NT2/D1 (cell line): ENCODE data around the gene CHST4.

Experiments
- SUZ12 ChIP-seq: IDR thresholded peaks from 2 replicates; pipeline ENCODE4 v1.6.1; 2011; ENCODE audit not compliant: insufficient read length, insufficient read depth; ENCODE audit errors: extremely low read depth
- YY1 ChIP-seq: IDR thresholded peaks from 2 replicates; pipeline ENCODE4 v1.6.1; 2011; ENCODE audit not compliant: insufficient read length, insufficient read depth
- ZNF274 ChIP-seq: IDR thresholded peaks from 2 replicates; pipeline ENCODE4 v1.6.1; 2011; ENCODE audit warnings: mild to moderate bottlenecking, low read depth, low read length

- TF ChIP-seq ZNF274 (no peak), YY1 (no peak), SUZ12 (no peak)
These were observed 33.6 kb downstream of the CHST4 start for GRCh38 chr16:71559855-71560254.
